Stimulated activated naive CD4-positive, alpha-beta T cell (primary cell): ENCODE results near the gene ITGA2B.
"Not testable (repeated sequence)": the region's sequence is repeated elsewhere in the genome, so short reads cannot be mapped to it uniquely, and the experiment has no call there.

Source experiments
- DNase-seq, 6 experiments: peaks; one replicate each; lab custom pipeline; 2025; lab: John Stamatoyannopoulos, UW

The ITGA2B gene

GRCh38 chr17:44389281-44389680 lies at the start of gene ITGA2B:
ITGA2B (minus strand) TSS chr17:44389649; CDS start chr17:44389473, 176 bp downstream.
- no peak for DNase-seq

GRCh38 chr17:44439168-44439567 lies 49.7 kb upstream of the ITGA2B start:
- no peak for DNase-seq

GRCh38 chr17:44438636-44439035 lies 49.2 kb upstream of the ITGA2B start:
- no peak for DNase-seq

- no peak for DNase-seq
Measured at GRCh38 chr17:44436336-44436735, 46.9 kb upstream of the ITGA2B start.

- DNase-seq = no peak
Measured at GRCh38 chr17:44432254-44433157, 43.1 kb upstream of the ITGA2B start.

- DNase-seq = no peak
Measured at GRCh38 chr17:44424828-44425461, 35.5 kb upstream of the ITGA2B start.

GRCh38 chr17:44417553-44417952 lies 28.1 kb upstream of the ITGA2B start:
- no peak for DNase-seq

GRCh38 chr17:44416558-44417289 lies 27.3 kb upstream of the ITGA2B start:
- DNase-seq = no peak

GRCh38 chr17:44414394-44415155 lies 25.1 kb upstream of the ITGA2B start:
- no peak for DNase-seq

GRCh38 chr17:44409309-44410028 lies 20.0 kb upstream of the ITGA2B start:
- DNase-seq = no peak

- DNase-seq = no peak
Measured at GRCh38 chr17:44408786-44409185, 19.3 kb upstream of the ITGA2B start.

- no peak for DNase-seq
Measured at GRCh38 chr17:44402564-44403172, 13.2 kb upstream of the ITGA2B start.

GRCh38 chr17:44400226-44400847 lies 10.9 kb upstream of the ITGA2B start:
- no peak for DNase-seq

- DNase-seq = no peak
Measured at GRCh38 chr17:44398692-44399691, 9.5 kb upstream of the ITGA2B start.

GRCh38 chr17:44397479-44398440 lies 8.3 kb upstream of the ITGA2B start:
- no peak for DNase-seq

- no peak for DNase-seq
Measured at GRCh38 chr17:44396946-44397345, 7.5 kb upstream of the ITGA2B start.

- no peak for DNase-seq
Measured at GRCh38 chr17:44394833-44395232, 5.4 kb upstream of the ITGA2B start.

GRCh38 chr17:44394112-44394511 lies 4.7 kb upstream of the ITGA2B start:
- DNase-seq = not testable (repeated sequence)
